ENCODE measurements around the gene GRB7. TPM values are rescaled to one million over a fixed set of nuclear protein-coding genes. Genes with fewer than 3 reads are reported as not detected.
"Not testable (repeated sequence)": the region's sequence is repeated elsewhere in the genome, so short reads cannot be mapped to it uniquely, and the experiment has no call there.

Gene GRB7
- total and polyA plus RNA-seq, 2 experiments from 2014 or later = 22.8 to 29.4 TPM

DNA sequence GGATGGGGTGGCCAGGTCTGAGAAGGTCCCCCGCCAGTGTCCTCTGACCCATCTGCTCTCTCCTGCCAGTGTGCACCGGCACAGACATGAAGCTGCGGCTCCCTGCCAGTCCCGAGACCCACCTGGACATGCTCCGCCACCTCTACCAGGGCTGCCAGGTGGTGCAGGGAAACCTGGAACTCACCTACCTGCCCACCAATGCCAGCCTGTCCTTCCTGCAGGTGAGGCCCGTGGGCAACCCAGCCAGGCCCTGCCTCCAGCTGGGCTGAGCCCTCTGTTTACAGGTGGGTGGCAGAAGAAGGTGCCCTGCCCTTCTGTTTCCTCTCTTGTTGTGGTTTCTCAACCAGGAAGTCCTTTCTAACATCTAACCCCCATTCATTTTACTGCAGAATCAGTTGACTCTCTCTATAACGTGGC, 30.8 kb upstream of the GRB7 start:
- Histone ChIP-seq H3K4me1 (ENCODE audit: insufficient read depth) (peaks cover 39% of the 10 kb centered on the region), H4K20me1 (ENCODE audit: insufficient read depth, poor library complexity, severe bottlenecking) (peaks cover 46% of the 10 kb centered on the region), H3K27me3 (no peaks in the 10 kb centered on the region), H2AFZ (no peak overlapping the region), H3K27ac (no peak overlapping the region), H3K36me3 (replicated peaks; ENCODE audit: insufficient read depth, low read depth) (no peaks in the 10 kb centered on the region), H3K4me2 (no peak overlapping the region), H3K79me2 (peaks cover 51% of the 10 kb centered on the region), H3K4me3 (no peak overlapping the region), H3K9me2 (replicated peaks; ENCODE audit: insufficient read depth) (no peaks in the 10 kb centered on the region), H3K9me3 (ENCODE audit: low read depth) (no peaks in the 10 kb centered on the region)
- no peak for TF ChIP-seq EZH2phosphoT487 (IDR thresholded peaks at IDR 0.05; ENCODE audit: low read depth, severe bottlenecking, unreplicated experiment)
- TF ChIP-seq EZH2 (IDR thresholded peaks at IDR 0.05; ENCODE audit: borderline replicate concordance) = no peak
- TF ChIP-seq, protein P1, sequence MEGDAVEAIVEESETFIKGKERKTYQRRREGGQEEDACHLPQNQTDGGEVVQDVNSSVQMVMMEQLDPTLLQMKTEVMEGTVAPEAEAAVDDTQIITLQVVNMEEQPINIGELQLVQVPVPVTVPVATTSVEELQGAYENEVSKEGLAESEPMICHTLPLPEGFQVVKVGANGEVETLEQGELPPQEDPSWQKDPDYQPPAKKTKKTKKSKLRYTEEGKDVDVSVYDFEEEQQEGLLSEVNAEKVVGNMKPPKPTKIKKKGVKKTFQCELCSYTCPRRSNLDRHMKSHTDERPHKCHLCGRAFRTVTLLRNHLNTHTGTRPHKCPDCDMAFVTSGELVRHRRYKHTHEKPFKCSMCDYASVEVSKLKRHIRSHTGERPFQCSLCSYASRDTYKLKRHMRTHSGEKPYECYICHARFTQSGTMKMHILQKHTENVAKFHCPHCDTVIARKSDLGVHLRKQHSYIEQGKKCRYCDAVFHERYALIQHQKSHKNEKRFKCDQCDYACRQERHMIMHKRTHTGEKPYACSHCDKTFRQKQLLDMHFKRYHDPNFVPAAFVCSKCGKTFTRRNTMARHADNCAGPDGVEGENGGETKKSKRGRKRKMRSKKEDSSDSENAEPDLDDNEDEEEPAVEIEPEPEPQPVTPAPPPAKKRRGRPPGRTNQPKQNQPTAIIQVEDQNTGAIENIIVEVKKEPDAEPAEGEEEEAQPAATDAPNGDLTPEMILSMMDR (IDR thresholded peaks at IDR 0.05; ENCODE audit: poor library complexity) = no peak
- WGBS (ENCODE audit: low lambda C conversion rate, missing lambda C conversion rate) = 96% methylated on average over 7 of the region's 7 CpGs
- no peak for DNase-seq (ENCODE audit: low spot score)

DNA sequence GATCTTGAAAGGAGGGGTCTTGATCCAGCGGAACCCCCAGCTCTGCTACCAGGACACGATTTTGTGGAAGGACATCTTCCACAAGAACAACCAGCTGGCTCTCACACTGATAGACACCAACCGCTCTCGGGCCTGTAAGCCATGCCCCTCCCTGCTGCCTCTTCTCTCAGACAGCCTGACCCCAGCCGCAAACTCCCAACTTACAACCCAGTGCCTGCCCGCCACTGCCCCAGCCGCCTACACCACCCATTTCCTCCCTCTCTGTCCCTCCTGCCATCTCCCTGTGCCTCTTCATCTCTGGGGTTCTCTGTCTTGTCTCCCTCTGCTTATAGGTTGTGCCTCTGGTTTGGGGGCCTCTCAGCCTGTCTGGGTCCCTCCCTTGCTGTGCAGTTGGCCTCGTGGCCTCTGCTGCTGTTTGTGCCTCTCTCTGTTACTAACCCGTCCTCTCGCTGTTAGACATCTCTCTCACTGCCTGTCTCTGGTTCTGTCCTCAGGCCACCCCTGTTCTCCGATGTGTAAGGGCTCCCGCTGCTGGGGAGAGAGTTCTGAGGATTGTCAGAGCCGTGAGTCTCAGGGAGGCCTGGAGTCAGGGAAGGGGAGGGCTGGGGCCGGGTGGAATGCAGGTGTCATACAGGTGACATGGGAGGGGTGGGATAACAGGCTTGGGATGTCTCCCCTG, 28.3 kb upstream of the GRB7 start:
- no peaks in the 10 kb centered on the region for H3K36me3 ChIP-seq (replicated peaks; ENCODE audit: insufficient read depth, low read depth)
- 97% methylated on average over 13 of the region's 14 CpGs for WGBS (ENCODE audit: low lambda C conversion rate, missing lambda C conversion rate)

DNA sequence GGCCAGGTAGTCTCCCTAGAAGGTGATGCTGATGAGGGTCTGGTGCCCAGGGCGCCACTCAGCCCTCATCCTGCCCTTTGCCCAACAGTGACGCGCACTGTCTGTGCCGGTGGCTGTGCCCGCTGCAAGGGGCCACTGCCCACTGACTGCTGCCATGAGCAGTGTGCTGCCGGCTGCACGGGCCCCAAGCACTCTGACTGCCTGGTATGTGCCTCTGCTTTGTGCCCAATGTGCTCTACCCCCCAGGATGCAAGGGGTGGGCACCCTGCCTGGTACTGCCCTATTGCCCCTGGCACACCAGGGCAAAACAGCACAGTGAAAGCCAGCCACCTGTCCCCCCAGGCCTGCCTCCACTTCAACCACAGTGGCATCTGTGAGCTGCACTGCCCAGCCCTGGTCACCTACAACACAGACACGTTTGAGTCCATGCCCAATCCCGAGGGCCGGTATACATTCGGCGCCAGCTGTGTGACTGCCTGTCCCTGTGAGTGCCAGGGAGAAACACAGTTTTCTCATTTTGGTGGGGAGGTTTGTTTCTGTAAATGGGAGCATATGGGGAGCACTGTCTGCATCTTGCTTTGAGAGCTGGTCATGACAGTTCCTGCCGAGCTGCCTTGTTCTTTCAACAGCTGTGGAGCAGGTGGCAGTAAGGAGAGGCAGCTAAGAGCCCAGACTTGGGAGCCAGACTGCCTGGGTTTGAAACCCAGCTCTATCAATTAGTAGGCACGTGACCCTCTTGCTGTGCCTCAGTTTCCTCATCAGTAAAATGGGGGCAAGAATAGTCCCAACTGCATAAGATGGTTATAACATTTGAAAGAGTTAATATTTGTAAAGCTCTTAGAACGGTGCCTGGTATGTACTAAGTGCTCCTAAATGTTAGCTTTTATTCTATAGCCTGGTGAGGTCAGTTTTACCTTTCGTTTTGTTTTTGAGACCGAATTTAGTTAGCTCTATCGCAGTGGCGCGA, 27.5 kb upstream of the GRB7 start:
- Histone ChIP-seq H3K9me3 (ENCODE audit: low read depth) (no peaks in the 10 kb centered on the region), H3K4me3 (no peak overlapping the region), H3K79me2 (peaks cover 18% of the 10 kb centered on the region), H3K9me2 (replicated peaks; ENCODE audit: insufficient read depth) (no peaks in the 10 kb centered on the region), H3K36me3 (replicated peaks; ENCODE audit: insufficient read depth, low read depth) (no peaks in the 10 kb centered on the region), H3K27me3 (no peaks in the 10 kb centered on the region), H2AFZ (no peak overlapping the region), H4K20me1 (ENCODE audit: insufficient read depth, poor library complexity, severe bottlenecking) (peaks cover 14% of the 10 kb centered on the region), H3K27ac (no peak overlapping the region), H3K4me2 (no peak overlapping the region), H3K4me1 (ENCODE audit: insufficient read depth) (peaks cover 8% of the 10 kb centered on the region)
- TF ChIP-seq EZH2 (IDR thresholded peaks at IDR 0.05; ENCODE audit: borderline replicate concordance) (no peak), EZH2phosphoT487 (IDR thresholded peaks at IDR 0.05; ENCODE audit: low read depth, severe bottlenecking, unreplicated experiment) (no peak)
- TF ChIP-seq, protein P1 (IDR thresholded peaks at IDR 0.05; ENCODE audit: poor library complexity) = no peak
- no peak for DNase-seq (ENCODE audit: low spot score)
- WGBS (ENCODE audit: low lambda C conversion rate, missing lambda C conversion rate) = 96% methylated on average over 20 of the region's 20 CpGs

More for the DNA sequence above, 28.3 kb upstream of the GRB7 start:
- H3K27ac ChIP-seq = no peak overlapping the region
- DNase-seq (ENCODE audit: low spot score) = no peak
- H3K9me3 ChIP-seq (ENCODE audit: low read depth) = no peaks in the 10 kb centered on the region
- no peak for TF ChIP-seq EZH2phosphoT487 (IDR thresholded peaks at IDR 0.05; ENCODE audit: low read depth, severe bottlenecking, unreplicated experiment)
- TF ChIP-seq, protein P1 (IDR thresholded peaks at IDR 0.05; ENCODE audit: poor library complexity) = no peak
- no peak for TF ChIP-seq EZH2 (IDR thresholded peaks at IDR 0.05; ENCODE audit: borderline replicate concordance)
- peaks cover 17% of the 10 kb centered on the region for H3K4me1 ChIP-seq (ENCODE audit: insufficient read depth)
- peaks cover 26% of the 10 kb centered on the region for H3K79me2 ChIP-seq
- H3K4me3 ChIP-seq = no peak overlapping the region
- peaks cover 22% of the 10 kb centered on the region for H4K20me1 ChIP-seq (ENCODE audit: insufficient read depth, poor library complexity, severe bottlenecking)
- no peaks in the 10 kb centered on the region for H3K9me2 ChIP-seq (replicated peaks; ENCODE audit: insufficient read depth)
- H3K4me2 ChIP-seq = no peak overlapping the region
- H2AFZ ChIP-seq = no peak overlapping the region
- no peaks in the 10 kb centered on the region for H3K27me3 ChIP-seq

DNA sequence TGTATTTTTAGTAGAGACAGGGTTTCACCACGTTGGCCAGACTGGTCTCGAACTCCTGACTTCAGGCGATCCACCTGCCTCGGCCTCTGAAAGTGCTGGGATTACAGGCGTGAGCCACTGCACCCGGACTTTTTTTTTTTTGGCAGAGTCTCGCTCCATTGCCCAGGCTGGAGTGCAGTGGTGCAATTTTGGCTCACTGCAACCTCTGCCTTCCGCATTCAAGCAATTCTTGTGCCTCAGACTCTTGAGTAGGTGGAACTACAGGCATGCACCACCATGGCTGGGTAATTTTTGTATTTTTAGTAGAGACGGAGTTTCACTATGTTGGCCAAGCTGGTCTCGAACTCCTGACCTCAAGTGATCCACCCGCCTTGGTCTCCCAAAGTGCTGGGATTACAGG, 26.7 kb upstream of the GRB7 start:
- H3K9me2 ChIP-seq (replicated peaks; ENCODE audit: insufficient read depth); H3K36me3 ChIP-seq (replicated peaks; ENCODE audit: insufficient read depth, low read depth); H3K4me2 ChIP-seq; H4K20me1 ChIP-seq (ENCODE audit: insufficient read depth, poor library complexity, severe bottlenecking); H3K4me3 ChIP-seq; H3K27me3 ChIP-seq; H3K4me1 ChIP-seq (ENCODE audit: insufficient read depth); H3K27ac ChIP-seq; DNase-seq (ENCODE audit: low spot score); H3K9me3 ChIP-seq (ENCODE audit: low read depth); H2AFZ ChIP-seq: not testable (repeated sequence)
- H3K79me2 ChIP-seq = peaks cover 10% of the 10 kb centered on the region
- WGBS (ENCODE audit: low lambda C conversion rate, missing lambda C conversion rate) = 98% methylated on average over 11 of the region's 11 CpGs

All from hepatocyte (in vitro differentiated cells).